Measurements from ENCODE around the gene RDH14. TPM values are rescaled to one million over a fixed set of nuclear protein-coding genes. Genes with fewer than 3 reads are reported as not detected.
A peak's percentile ranks its signal among the peaks of the same experiment; 100 is the strongest.

Gene RDH14
- total RNA-seq, 2 donors from 2014 or later = 25.7 to 40.8 TPM

DNA sequence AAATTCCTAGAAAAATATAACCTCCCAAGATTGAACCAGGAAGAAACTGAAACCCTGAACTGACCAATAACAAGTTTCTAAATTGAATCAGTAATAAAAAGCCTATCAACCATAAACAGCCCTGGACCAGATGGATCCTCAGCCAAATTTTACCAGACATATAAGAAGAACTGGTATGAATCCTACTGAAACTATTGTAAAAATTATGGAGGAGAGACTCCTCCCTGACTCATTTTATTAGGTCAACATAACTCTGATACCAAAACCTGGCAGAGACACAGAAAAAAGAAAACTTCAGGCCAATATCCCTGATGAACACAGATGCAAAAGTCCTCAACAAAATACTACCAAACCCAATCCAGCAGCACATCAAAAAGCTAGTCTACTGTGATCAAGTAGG, 17.6 kb upstream of the RDH14 start:
- ATAC-seq (ENCODE audit: insufficient number of reproducible peaks, low FRiP score, low read depth) = no peak
- peaks cover 5% of the 10 kb centered on the region for H3K9me3 ChIP-seq
- no peak for DNase-seq (ENCODE audit: low spot score)
- H3K27ac ChIP-seq = no peak overlapping the region
- no peaks in the 10 kb centered on the region for H3K36me3 ChIP-seq
- H3K4me1 ChIP-seq (ENCODE audit: control insufficient read depth in 1 of 2, low read depth in 2 of 2) = no peaks in the 10 kb centered on the region
- H3K27me3 ChIP-seq (replicated peaks; ENCODE audit: insufficient read depth) = no peaks in the 10 kb centered on the region
- no peak for TF ChIP-seq CTCF (IDR thresholded peaks at IDR 0.05)
- no peak overlapping the region for H3K4me3 ChIP-seq

DNA sequence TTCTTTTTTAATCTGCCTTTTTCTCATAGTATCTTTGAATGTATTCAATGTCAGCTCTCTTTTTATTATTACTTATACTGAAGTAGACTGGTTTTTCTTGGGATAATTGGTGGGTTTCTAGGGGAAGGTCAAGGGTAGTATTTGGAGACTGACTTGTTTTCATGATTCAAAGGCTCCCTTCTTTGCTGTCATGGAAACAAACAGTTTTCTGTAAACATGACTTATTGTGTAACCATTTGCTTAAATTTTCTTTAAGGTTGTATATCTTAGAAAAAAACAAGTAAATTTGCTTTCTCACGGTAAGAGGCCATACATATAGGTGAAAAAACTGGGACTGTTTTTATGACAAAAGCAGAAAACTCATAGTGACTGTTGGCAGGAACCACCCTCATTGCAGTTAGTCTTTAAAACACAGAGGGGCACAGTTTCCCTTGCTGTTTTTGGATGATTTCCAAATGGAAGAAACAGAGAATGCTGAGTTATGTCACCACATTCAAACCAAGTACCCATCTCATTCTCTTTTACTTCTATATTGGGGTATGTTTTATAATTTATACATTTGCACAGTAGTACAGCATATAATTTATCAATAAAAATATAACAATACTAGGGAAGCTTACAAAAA, 5.8 kb upstream of the RDH14 start:
- Histone ChIP-seq H3K27me3 (replicated peaks; ENCODE audit: insufficient read depth) (no peaks in the 10 kb centered on the region), H3K4me1 (ENCODE audit: control insufficient read depth in 1 of 2, low read depth in 2 of 2) (peaks cover 0 to 4% of the 10 kb centered on the region in 2 donors), H3K4me3 (no peak overlapping the region), H3K27ac (no peak overlapping the region), H3K9me3 (no peaks in the 10 kb centered on the region), H3K36me3 (no peaks in the 10 kb centered on the region)
- ATAC-seq (ENCODE audit: insufficient number of reproducible peaks, low FRiP score, low read depth) = no peak
- no peak for DNase-seq (ENCODE audit: low spot score)
- no peak for TF ChIP-seq CTCF (IDR thresholded peaks at IDR 0.05)

GRCh38 chr2:18560797-18561085, 288 bp upstream of the RDH14 start:
- no peaks in the 10 kb centered on the region for H3K27me3 ChIP-seq (replicated peaks; ENCODE audit: insufficient read depth)
- H3K36me3 ChIP-seq = peaks cover under 1% of the 10 kb centered on the region
- ATAC-seq (ENCODE audit: insufficient number of reproducible peaks, low FRiP score, low read depth) (no peak), DNase-seq (ENCODE audit: low spot score) (no peak)
- H3K4me3 ChIP-seq = peak overlapping the region; percentile 91
- H3K9me3 ChIP-seq = no peaks in the 10 kb centered on the region
- peak overlapping the region; percentile 92 to 96 for H3K27ac ChIP-seq
- no peak for TF ChIP-seq CTCF (IDR thresholded peaks at IDR 0.05)
- H3K4me1 ChIP-seq (ENCODE audit: control insufficient read depth in 1 of 2, low read depth in 2 of 2) = peaks cover 13 to 36% of the 10 kb centered on the region in 2 donors

DNA sequence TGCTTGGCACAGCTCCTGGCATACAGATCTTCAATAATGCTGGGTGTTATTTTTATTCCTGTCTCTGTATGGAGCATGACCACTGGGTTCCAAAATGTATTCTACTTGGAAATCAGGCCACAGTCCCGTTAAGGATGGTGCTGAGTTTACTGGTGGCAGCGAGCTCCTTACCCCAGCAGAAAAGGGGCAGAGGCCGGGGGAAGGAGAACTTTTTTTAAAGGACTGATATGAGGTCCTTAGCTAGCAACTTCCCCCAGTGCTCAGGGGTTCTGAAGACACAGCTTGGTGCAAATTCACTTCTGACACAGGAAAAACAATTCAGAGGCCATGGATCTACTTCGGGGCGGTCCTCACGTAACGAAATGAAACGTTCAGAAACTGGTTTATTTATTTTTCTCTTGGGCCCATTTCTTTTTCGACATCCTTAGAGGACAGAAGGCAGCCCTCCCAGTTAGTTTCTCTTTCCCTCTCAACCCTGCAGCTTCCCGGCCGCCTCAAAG, 872 bp downstream of the RDH14 start:
- ATAC-seq (ENCODE audit: insufficient number of reproducible peaks, low FRiP score, low read depth) = no peak
- no peak for TF ChIP-seq CTCF (IDR thresholded peaks at IDR 0.05)
- H3K27ac ChIP-seq = peak overlapping the region; percentile 92 to 96
- DNase-seq (ENCODE audit: low spot score) = no peak
- H3K4me1 ChIP-seq (ENCODE audit: control insufficient read depth in 1 of 2, low read depth in 2 of 2) = peaks cover 13 to 36% of the 10 kb centered on the region in 2 donors
- H3K36me3 ChIP-seq = peaks cover 8% of the 10 kb centered on the region
- H3K27me3 ChIP-seq (replicated peaks; ENCODE audit: insufficient read depth) = no peaks in the 10 kb centered on the region
- H3K4me3 ChIP-seq = peak overlapping the region; percentile 91
- no peaks in the 10 kb centered on the region for H3K9me3 ChIP-seq

DNA sequence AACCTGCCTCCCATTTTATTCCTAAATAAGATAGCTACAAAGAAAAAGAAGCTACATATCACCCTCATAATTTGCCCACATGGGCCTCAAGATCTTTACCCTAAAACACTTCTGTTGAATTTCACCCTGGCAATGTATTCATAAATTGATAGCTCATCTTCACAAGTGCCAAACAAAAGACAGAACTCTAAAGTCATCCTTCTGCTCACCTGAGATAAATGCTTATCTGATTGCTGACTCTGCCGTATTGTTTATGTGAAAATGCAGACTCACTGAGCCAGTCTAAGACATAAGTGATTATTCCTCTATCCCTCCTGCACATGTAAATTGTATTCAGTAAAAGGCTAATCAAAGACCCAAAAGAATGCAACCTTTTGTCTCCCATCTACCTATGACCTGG, 2.0 kb downstream of the RDH14 start:
- no peak overlapping the region for H3K4me3 ChIP-seq
- peaks cover 16 to 42% of the 10 kb centered on the region in 2 donors for H3K4me1 ChIP-seq (ENCODE audit: control insufficient read depth in 1 of 2, low read depth in 2 of 2)
- no peaks in the 10 kb centered on the region for H3K9me3 ChIP-seq
- peaks cover 11% of the 10 kb centered on the region for H3K36me3 ChIP-seq
- H3K27me3 ChIP-seq (replicated peaks; ENCODE audit: insufficient read depth) = no peaks in the 10 kb centered on the region
- no peak for TF ChIP-seq CTCF (IDR thresholded peaks at IDR 0.05)
- ATAC-seq (ENCODE audit: insufficient number of reproducible peaks, low FRiP score, low read depth) (no peak), DNase-seq (ENCODE audit: low spot score) (no peak)
- H3K27ac ChIP-seq = no peak overlapping the region

Data from thoracic aorta (tissue), 2 donors.